ENCODE results near the gene PCNX2. TPM values are rescaled to one million over a fixed set of nuclear protein-coding genes. Genes with fewer than 3 reads are reported as not detected.
"Not testable (repeated sequence)": the region's sequence is repeated elsewhere in the genome, so short reads cannot be mapped to it uniquely, and the experiment has no call there.

PCNX2 gene
- total and polyA plus RNA-seq, 12 donors: 0.29 to 3.1 (median 1.6) TPM

GRCh38 chr1:233005703-233006102 lies 289.8 kb downstream of the PCNX2 start:
- TF ChIP-seq CTCF (IDR thresholded peaks at IDR 0.05): no peak
- intact Hi-C loops (cut with DNase I): no loop called here
- WGBS, 2 donors: 76 to 80% methylated on average over 8 of the region's 8 CpGs
- Histone ChIP-seq H3K27ac (no peak overlapping the region), H3K36me3 (no peaks in the 10 kb centered on the region), H3K9me3 (peaks cover 0 to 6% (median 0%) of the 10 kb centered on the region in 11 donors), H3K27me3 (no peaks in the 10 kb centered on the region), H3K4me3 (no peak overlapping the region), H3K4me1 (no peaks in the 10 kb centered on the region)
- ATAC-seq: peak in 5 of 8 donors; percentile 41 to 74 (median 44)
- DNase-seq: no peak

- intact Hi-C loops (cut with DNase I): no loop called here
- peaks cover 0 to 6% (median 0%) of the 10 kb centered on the region in 11 donors for H3K9me3 ChIP-seq
- no peaks in the 10 kb centered on the region for H3K4me1 ChIP-seq
- no peak for TF ChIP-seq CTCF (IDR thresholded peaks at IDR 0.05)
- no peak overlapping the region for H3K27ac ChIP-seq
- no peak for ATAC-seq
- DNase-seq: no peak
- WGBS, 2 donors: 93 to 97% methylated on average over 5 of the region's 5 CpGs
- H3K36me3 ChIP-seq: no peaks in the 10 kb centered on the region
- H3K4me3 ChIP-seq: no peak overlapping the region
- no peaks in the 10 kb centered on the region for H3K27me3 ChIP-seq
Observed at GRCh38 chr1:233005156-233005555, 290.4 kb downstream of the PCNX2 start.

- peaks cover 0 to 6% (median 0%) of the 10 kb centered on the region in 11 donors for H3K9me3 ChIP-seq
- H3K27ac ChIP-seq: no peak overlapping the region
- DNase-seq: no peak
- no peak overlapping the region for H3K4me3 ChIP-seq
- 83% methylated on average over 9 of the region's 9 CpGs for WGBS, 2 donors
- ATAC-seq: no peak
- no peaks in the 10 kb centered on the region for H3K27me3 ChIP-seq
- intact Hi-C loops (cut with DNase I): no loop called here
- H3K36me3 ChIP-seq: no peaks in the 10 kb centered on the region
- no peaks in the 10 kb centered on the region for H3K4me1 ChIP-seq
- no peak for TF ChIP-seq CTCF (IDR thresholded peaks at IDR 0.05)
Observed at GRCh38 chr1:233004451-233004850, 291.1 kb downstream of the PCNX2 start.

GRCh38 chr1:233003638-233004037 lies 291.9 kb downstream of the PCNX2 start:
- H3K4me1 ChIP-seq; H3K9me3 ChIP-seq; H3K27me3 ChIP-seq; H3K27ac ChIP-seq; DNase-seq; H3K4me3 ChIP-seq; intact Hi-C loops (cut with DNase I); H3K36me3 ChIP-seq; ATAC-seq: not testable (repeated sequence)
- 96 to 99% methylated on average over 5 of the region's 5 CpGs for WGBS, 2 donors

GRCh38 chr1:232999956-233000625 lies 295.4 kb downstream of the PCNX2 start:
- H3K27ac ChIP-seq: no peak overlapping the region
- WGBS, 2 donors: 93 to 94% methylated on average over 16 of the region's 16 CpGs
- TF ChIP-seq CTCF (IDR thresholded peaks at IDR 0.05): no peak
- peaks cover 0 to 5% (median 0%) of the 10 kb centered on the region in 9 donors for H3K36me3 ChIP-seq
- peaks cover 0 to 6% (median 0%) of the 10 kb centered on the region in 11 donors for H3K9me3 ChIP-seq
- peak in 6 of 8 donors; percentile 50 to 82 (median 69) for ATAC-seq
- peak; percentile 36 to 72 for DNase-seq
- H3K4me1 ChIP-seq: no peaks in the 10 kb centered on the region
- no peaks in the 10 kb centered on the region for H3K27me3 ChIP-seq
- intact Hi-C loops (cut with DNase I): no loop called here
- no peak overlapping the region for H3K4me3 ChIP-seq
